ENCODE measurements around the gene CBLN3.
"Not testable (repeated sequence)": the region's sequence is repeated elsewhere in the genome, so short reads cannot be mapped to it uniquely, and the experiment has no call there.

CBLN3 gene

DNA sequence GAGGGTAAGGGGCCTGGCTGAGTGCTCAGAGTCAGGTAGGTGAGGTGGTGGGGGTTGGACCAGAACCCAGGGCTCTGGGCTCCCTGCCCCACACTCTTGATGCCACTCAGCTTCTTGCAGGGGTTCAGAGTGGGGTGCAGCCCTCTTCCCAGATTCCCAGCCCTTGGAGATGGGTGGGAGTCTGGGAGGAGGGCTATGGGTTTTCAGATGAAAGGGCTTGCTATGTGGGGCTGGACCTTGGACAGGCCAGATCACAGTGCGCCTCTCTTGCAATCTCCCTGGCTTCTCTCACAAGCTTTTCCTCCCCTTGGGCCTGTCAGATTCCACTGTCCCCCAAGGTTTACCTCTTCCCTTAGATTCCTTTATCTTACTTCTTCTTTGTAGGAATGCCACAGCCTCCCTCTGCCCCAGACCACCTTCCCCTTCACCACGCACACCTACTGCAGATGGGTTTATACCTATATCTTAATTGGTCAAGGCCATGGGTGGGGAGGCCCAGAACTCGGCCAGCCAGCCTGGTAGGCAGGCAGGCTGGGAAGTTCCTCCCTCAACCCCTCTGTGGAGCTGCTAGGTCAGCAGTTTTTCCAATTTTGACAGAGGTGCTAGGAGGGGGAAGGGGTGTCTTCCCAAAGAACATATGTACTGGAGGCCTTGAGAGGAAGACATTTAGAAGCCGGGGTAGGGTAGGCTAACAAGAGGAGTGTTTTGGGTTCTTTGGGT is 29.3 kb downstream of the CBLN3 start:
- DNase-seq = no peak

DNA sequence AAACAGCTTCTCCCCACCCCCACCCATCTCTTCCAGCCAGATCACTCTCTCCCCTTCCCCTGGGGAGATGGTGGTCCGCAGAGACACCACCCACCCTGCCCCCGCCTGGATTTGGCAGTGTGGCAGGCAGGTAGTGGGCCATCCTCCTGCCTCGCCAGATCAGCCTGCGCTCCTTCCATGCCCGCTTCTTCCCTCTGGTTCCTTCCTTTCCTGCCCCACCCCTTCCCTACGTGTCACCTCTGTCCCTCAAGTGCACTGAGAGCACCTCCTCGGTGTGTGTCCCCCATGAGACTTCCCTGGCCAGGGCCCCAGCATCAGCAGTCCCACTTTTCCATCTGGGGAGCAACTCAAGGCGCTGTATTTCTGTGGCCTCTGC is 30.0 kb downstream of the CBLN3 start:
- no peak for DNase-seq

DNA sequence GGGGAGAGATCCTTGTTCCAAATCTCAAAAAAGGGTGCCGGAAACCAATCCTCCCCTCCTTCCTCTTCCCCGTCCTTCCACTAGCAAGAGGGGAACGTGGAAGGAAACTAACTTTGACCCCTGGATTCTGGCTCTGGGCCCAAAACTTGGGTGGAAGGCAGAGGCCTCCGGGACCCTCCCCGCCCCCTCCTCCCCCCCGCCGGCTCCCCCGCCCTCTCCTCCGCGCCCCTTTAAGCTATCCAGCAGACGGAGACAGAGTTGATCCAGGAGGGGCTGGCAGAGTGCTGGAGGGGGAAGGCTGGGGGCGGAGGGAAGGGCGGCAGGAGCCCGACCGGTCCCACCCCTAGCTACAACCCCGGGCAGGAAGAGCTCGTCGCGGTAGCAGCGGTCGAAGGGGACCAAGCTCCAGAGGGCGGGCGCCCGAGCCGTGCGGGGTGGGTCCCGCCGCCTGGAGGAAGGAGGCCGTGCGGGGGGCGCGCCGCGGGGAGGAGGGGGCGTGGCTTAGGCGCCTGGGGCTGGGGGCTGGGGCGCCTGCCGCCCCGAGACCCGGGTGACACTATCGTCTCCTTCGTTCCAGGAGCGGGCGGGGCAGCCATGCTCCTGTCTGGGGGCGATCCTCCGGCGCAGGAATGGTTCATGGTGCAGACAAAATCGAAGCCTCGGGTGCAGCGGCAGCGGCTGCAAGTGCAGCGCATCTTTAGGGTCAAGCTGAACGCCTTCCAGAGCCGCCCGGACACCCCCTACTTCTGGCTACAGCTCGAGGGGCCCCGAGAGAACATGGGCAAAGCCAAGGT is 30.6 kb downstream of the CBLN3 start, which contains the start of gene NYNRIN:
TSS of gene NYNRIN (plus strand) at position 351 of the 794 bp plus-strand sequence. CDS start at position 595, 244 bp downstream.
- no peak for DNase-seq

DNA sequence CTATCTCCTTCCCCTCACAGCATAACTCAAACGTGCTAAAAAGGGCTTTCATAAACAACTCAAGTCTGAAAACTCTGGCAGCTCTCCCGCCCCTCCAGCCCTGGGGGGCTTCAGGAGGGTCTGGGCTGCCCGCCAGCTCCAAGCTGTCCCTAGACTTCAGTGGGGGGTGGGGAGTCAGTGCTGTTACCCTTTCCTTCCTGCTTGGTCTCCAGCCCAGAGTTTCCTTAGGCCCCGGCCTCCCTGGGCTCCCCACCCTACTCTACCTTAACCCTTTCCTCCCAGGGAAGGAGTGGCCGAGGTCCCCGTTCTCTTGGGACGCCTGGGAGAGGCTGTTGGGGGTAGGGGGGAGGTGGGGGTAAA is 31.2 kb downstream of the CBLN3 start:
- DNase-seq = no peak

DNA sequence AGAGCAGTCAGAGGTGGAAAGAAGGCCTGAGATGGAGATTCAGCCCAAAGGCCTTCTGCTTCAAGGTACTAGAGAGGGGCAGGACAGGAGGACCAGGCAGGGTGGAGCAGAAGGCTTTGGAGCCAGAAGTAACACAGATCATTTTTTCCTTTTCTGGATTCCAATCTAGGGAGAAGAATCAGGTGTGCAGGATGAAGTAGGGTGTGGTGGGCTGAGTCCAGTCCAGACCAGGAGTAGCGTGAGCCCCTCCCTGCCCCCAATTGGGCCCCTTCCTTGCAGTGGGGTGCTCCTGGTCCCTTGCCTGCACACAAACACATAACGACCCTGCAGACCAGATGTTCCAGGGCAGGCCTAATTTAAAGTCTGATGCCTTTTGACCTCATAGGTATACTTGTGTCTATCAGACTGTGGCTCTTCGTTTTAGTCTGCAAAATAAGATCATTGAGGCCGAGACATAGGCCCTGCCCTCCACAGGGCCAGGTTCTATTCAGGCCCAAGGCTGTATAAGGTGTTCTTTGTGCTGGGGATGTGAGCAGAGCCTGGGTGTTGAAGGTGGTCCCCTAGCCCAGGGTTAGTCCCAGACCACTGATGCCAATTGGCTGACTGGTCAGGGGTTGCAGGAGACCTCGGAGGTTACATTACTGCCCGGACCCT is 31.7 kb downstream of the CBLN3 start:
- no peak for DNase-seq

DNA sequence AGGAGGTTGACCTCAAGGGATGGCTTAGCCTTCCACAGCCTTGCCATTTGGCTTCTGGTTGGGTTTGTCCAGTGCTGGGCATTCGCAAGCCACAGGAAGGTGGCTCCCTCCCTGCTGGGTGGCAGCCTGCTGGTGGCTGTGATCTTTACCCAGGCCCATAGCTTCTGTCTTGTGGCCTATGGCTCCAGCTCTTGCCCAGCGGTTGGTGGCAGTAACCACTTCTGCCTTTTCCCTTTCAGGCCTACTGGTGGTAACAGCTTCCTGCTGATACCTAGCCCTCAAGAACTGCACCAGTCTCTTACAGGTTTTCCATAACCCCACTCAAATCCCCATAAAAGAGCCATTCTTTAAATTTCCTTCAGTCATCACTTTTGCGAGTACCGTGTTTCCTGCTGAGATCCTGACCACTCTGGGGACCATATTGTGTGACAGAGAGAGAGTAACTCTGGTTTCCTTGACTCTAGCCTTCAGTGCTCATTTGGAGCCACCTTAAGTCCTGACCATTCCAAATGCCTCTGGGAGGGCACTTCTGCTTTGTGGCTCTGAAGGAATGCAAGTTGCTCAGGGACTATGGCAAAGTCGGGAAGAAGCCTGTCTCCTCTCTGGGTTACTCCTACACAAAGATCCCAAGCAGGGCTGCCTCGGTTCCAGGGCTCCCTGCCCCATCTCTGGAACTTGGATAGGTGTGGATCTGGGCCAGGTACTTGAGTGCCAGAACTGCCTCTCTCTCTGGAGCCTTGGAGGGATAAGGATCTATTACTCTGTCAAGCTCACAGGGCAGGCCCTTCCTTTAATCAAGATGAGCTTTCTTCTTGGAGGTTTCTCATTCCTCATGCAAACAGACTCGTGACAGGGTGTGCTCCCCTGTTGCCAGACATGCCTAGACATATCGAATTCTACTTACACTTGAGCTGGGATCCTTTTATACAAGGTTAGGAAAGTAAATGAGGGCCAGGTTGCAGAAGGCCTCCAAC is 33.6 kb downstream of the CBLN3 start:
- no peak for DNase-seq

DNA sequence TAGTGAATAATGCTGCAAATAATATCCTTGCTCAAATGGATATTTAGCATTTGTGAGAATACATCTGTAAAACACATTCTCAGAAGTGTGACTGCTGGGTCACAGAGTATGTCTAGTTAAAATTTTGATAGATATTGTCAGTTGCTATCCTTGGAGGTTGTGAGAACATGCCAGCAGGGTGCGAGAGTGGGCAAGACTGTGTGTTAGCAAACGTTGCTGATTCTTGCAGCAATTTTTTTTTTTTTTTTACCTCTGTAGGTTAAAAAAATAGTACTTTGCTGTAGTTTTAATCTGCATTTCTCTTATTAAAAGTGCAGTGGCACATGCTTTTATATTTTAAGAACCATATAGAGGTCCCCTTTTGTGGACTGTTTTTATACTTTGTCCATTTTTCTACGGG is 35.2 kb downstream of the CBLN3 start:
- no peak for DNase-seq

DNA sequence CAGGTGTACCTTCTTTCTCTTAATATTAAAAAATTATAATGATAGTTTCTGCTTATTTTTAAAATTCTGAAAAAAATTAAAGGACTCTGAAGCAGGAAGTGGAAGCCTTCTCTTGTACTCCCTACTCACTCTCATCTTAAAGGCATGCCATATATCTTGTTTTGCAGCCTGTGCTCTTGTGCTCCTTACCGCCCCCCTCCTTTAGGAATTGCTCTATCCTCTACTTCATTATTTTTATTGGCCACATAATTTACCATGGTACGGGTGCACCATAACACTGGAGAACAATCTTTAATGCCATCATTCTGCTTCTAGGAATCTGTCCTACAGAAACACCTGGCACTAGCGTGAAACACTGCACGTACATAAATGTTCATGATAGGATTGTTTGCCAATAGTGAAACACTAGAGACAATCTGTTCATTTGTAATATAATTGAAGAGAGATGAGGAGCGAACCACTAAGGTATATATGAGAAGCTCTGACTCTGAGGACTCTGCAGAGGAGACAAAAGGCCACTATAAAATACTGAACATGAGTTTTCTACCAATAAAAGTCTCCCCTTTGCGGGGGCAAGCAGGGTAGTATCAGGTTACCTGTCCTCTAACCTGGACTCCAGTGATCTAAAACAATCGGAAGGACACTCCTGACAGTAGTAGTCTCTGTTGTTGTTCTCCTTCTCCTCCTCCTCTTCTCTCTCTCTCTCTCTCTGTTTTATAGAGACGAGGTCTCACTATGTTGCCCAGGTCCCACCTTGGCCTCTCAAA is 37.0 kb downstream of the CBLN3 start:
- DNase-seq = no peak

DNA sequence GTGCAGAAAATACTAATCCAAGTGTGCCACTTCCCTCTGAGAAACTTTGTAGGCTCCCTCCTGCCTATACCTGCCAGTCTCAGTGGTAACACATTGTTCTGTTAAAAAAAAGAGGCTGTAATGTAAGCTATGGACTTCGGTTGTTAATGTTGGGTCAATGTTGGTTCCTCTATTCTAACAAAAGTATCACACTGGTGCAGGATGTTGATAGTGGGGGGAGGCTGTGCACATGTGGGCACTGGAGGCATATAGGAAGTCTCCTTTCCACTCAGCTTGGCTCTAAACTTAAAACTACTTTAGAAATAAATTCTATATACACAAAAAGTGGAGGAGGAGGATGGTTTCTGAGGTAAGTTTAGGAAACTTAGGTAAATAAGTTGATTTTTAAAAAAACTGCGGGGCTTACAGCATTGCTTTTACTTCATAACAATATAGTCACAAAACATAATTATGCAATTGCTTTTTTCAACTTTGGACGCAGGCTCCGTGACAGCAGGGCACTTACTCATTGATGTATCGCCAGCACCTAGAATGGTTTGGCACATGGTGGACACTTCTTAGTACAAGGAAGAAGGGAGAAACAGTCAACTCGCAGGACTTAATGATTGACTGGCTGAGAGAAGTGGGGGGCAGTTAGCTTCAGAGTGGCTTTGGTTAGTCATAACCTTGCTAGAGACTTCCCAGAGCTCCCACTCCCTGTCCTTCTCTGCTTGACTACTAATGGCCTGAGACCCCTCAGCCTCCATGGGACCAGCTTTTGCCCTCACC is 38.6 kb downstream of the CBLN3 start:
- no peak for DNase-seq

DNA sequence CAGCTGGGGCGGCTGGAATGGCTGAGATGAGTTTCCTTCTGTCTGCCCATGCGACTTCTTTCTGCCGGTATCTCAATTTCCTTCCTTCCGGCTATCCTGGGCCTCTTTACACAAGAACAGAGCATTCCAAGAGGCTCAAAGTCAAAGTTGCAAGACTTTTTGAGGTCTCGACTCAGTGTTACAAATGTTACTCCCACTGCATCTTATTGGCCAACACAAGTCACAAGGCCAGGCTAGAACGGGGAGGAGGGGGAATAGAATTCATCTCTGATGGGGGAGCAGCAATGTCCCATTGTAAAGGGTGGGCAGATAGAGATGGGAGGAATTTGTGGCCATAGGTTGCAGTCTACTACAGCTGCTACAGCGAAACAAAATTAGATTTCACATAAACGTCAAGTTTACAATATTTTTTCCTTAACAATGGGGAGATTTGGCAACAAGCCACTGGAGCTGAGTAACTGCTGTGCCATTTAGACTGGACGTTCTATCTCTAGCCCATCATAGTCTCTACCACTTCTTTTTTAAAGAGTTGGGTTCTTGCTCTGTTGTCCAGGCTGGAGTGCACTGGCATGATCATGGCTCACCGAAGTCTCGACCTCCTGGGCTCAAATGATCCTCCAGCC is 40.1 kb downstream of the CBLN3 start:
- DNase-seq = no peak

DNA sequence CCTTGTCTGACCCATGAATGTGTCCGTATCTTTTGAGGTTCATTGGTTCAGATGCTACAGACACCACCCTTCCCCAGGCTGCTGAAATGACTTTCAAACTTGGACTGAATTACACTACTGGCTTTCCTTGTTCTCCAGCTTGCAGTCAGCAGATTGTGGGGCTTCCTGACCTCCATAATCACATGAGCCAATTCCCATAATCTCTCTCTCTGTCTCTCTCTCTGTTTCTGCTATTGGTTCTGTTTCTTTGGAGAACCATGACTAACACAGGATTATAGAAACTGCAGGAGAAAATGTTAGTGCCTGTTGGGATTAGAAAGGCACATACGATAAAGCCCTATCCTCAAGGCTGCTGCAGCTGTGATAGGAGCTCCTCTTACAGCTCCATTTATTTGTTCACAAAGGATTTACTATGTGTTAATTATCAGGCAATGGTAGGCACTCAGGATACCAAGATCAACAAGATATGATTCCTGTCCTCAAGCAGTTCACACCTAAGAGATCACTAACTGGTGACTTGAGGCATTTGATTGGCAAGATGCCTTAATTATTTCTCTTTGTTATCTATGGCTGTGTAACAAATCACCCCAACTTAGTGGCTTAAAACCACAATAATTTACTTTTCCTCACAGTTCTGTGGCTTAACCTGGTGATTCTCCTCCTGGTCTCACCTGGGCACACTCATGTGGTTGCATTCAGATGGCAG is 40.8 kb downstream of the CBLN3 start:
- no peak for DNase-seq

DNA sequence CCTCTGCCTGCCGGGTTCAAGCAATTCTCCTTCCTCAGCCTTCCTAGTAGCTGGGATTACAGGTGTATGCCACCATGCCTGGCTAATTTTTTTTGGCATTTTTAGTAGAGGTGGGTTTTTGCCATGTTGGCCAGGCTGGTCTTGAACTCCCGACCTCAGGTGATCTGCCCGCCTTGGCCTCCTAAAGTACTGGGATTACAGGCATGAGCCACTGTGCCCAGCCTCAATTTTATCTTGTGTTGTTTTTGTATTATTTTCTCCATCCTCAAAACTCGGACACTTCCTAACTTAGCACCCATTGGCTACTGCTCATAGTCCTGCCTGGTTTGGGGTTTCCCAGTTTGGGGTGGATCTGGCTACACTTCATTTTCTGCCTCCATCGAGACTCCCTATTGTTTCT is 41.9 kb downstream of the CBLN3 start:
- not testable (repeated sequence) for DNase-seq

DNA sequence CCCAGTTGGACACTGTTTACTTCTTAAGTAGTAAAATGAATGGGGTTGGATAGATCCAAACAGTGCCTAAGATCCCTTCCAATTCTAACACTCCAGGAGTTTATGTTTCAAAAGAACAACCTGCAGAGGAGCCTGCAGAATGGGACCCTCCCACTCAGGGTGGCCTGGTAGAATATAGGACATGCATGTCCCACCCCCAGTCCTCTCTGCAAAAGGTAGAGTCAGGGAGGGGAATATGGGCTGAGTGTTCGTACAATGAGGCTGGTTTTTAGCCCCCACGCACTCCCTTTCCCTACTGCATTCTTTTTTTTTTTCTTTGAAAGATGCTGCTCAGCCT is 42.5 kb downstream of the CBLN3 start:
- no peak for DNase-seq

DNA sequence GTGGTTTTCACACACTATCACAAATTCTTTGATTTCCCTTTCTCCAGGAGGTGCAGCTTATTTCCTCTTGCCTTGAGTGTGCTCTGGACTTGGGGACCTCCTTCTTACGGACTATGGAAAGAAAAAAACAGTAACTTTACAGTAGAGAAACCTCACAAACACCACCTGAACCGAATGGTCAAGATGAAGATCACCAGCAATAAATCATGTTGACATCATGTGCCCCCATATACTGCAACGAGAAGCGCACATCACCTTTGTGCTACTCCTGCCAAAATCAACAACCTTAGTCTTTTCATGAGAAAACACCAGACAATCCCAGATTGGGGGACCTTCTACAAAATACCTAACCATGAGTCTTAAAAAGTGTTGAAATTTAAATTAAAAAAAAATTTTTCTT is 43.9 kb downstream of the CBLN3 start:
- DNase-seq = no peak

DNA sequence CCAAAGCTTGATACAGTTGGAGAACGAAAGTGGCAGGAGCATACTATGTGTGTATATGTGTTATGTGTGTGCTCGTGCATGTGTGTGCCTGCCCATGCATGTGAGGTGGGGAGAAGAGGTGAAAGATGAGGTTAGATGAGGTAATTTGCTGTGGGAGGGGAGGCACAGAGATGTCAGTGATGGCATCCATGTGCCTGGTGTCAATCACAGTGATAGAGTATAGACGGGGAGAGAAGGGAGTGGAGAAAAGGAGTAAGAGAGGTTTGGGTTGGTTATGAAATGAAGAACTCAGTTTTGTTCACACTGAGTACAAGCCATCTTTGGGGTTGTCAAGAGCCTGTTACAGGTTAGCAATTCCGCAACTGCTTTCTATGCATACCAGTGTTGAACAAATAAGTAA is 45.3 kb downstream of the CBLN3 start:
- DNase-seq = no peak

DNA sequence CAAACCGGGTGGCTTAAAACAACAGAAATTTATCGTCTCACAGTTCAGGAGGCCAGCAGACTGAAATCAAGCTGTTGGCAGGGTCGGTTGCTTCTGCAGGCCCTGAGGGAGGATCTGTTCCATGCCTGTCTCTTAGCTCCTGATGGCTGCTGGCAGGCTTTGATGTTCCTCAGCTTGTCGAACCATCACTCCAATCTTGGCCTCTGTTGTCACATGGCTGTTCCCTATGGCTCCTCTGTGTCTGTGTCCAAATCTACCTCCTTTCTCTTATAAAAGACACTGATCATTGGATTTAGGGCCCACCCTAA is 47.5 kb downstream of the CBLN3 start:
- no peak for DNase-seq

DNA sequence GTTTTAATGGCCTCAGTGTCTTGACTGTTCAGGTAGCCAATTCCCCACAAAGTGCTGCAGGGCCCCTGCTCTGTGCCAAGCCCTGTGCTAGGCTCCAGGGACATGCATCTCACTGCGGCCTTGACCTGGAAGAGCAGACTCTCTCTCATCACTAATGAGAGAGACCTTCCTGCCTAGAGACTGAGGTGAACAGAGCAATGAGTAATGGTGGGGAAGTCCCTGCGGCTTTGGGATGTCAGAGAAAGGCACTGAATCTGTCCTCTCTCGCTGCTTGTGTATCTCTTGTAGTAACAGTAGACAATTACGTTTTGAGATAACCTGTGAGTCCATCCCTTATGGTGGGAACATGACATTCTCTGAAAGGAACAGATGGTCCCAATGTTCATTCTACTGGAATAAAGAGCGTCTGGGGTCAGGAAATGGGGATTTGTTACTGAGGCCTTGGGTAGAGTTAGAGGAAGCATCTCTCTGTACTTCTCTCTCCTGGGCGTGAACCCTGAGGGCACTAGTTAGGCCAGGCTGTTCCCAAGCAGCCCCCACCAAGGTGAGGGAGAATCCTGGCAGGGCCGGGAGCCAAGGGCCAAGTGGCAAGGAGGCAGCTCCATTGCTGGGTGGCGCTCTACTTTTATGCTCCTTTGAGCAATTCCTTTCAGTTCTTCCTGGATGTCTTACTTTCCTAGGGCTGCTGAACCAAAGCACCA is 48.0 kb downstream of the CBLN3 start:
- no peak for DNase-seq

DNA sequence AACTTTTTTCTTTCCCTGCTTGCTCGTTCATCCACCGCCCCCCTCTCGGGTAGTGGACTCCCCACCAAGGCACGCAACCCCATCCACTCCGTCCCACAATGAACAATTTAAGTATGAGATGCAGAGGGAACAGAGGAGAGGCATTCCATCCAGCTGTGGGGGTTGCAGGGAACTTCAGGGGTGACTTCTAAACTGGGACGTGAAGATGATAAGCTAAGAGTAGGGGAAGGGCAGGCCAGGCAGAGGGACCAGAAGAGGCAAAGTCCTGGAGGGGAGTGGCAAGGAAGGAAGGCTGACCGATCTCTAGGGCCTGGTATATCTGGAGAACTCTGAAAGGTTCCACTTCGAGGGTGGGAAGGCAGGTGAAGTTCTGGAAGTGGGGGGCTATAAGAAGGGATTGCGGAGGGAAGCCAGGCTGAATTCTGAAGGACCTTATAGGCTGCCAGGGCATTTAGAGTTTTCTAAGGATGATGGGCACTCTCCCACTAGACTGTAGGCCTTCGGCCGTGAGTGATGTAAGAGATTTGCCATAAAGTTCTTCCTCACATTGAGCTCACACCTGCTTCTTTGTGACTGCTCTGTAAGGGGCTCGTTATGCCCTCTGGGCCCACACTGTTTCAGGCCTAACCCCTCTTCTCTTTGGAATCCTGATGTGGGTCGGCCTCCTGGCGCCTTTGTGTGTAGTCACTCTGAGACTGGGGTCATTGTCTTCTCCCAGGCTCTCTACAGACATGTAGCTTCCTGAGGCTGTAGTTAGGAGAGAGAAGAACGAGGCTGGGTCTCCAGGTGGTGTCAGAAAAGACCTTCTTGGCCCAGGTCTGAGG is 49.3 kb downstream of the CBLN3 start:
- DNase-seq = no peak

All from T1000 (cell line).